Vagina (tissue), 2 donors: Measurements from ENCODE around the gene GBX1. TPM values are rescaled to one million over a fixed set of nuclear protein-coding genes. Genes with fewer than 3 reads are reported as not detected.

Source experiments
- DNase-seq, 2 donors: peaks; one replicate each; pipeline ENCODE4 v3.0.0-alpha.2; 2017; ENCODE audit errors: extremely low spot score in 2 of 2
- H3K27ac ChIP-seq: fragments of 200-600 bp; sonication (generic); one replicate; pipeline ENCODE4 v1.5.1; 2019
- H3K27me3 ChIP-seq: fragments of 200-600 bp; sonication (generic); one replicate; pipeline ENCODE4 v1.5.1; 2019
- H3K36me3 ChIP-seq, 2 donors: fragments of 200-600 bp; sonication (generic); one replicate each; pipeline ENCODE4 v1.5.1; 2017 to 2019
- H3K4me1 ChIP-seq: fragments of 200-600 bp; sonication (generic); one replicate; pipeline ENCODE4 v1.5.1; 2019
- H3K4me3 ChIP-seq, 2 donors: fragments of 200-600 bp; sonication (generic); 1 replicate in 1 of 2; 2 replicates in 1 of 2; pipeline ENCODE4 v1.5.1; 2016 to 2019
- H3K9me3 ChIP-seq: fragments of 200-600 bp; sonication (generic); one replicate; pipeline ENCODE4 v1.5.1; 2019
- CTCF ChIP-seq, 3 experiments: fragments of 450-650 bp in 2 of 3; fragments of 200-600 bp in 1 of 3; sonication (generic) in 1 of 3; IDR thresholded peaks; one replicate each; pipeline ENCODE4 v1.5.1; 2017 to 2019; ENCODE audit warnings: antibody characterized with exemption in 3 of 3, mild to moderate bottlenecking in 2 of 3, moderate library complexity in 2 of 3
- POLR2A ChIP-seq, 2 donors: fragments of 450-650 bp; IDR thresholded peaks; one replicate each; pipeline ENCODE4 v1.6.1; 2017; ENCODE audit warnings: antibody characterized with exemption in 2 of 2, mild to moderate bottlenecking in 2 of 2, moderate library complexity in 2 of 2
- POLR2AphosphoS5 ChIP-seq, 2 donors: sonication (generic); formaldehyde crosslinking; IDR thresholded peaks; one replicate each; pipeline ENCODE4 v1.9.0; 2017; ENCODE audit warnings: antibody characterized with exemption in 2 of 2, mild to moderate bottlenecking in 2 of 2, low read depth in 1 of 2; ENCODE audit not compliant: insufficient read depth in 1 of 2
- intact Hi-C: fragments of 100-400 bp; cut with DNase I; formaldehyde crosslinking; loops from one replicate; pipeline ENCODE4 v1.15.1; 2023
- total RNA-seq: library from RNA; depleted of rRNA; stranded (reverse); fragments of >200 nt; gene quantifications from one replicate; pipeline ENCODE4 v1.2.3, GENCODE V29; 2016

GBX1 gene
- total RNA-seq, 1 donor from 2014 or later, result not detected

DNA sequence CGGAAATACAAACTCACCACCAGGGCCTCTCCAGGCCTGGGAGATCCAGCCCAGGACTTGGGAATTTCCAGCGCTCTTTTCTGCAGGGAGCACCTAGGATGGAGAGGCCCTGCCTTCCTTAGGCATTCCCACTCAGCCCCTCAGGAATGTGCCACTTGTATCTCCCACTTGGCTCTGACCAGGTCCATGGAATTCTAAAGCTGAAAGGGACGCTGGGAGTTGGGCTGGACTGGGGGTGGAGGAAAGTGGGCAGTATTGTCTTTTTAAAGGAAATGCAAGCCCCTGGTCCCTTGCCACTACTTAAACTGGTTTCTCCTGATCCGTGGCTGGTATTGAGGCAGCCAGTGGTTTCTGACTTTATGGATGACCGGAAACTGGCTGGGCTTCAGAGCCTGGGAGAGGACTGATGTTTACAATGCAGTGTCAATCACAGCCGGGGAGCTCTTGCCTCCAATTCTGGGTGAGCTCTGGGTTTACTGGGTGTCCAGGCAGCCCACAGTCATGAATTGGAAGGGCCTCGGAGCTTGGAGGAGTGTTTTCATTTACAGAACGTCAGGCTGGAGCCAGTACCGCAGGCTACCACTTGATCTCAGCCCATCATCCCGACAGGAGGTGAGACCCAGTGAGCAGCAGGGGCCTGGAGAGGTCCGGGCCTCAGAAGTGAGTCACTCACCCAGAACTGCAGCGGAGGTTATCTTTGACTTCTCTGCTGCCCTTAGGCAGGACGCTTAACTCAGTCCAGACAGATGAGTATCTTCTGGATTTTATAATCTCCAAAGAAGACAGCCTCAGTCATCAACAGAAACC lies 53.9 kb downstream of the GBX1 start:
- H3K27ac ChIP-seq, result no peak overlapping the region
- intact Hi-C loops, result no loop called here
- DNase-seq, result no peak
- H3K27me3 ChIP-seq, result no peaks in the 10 kb centered on the region
- peaks cover 57% of the 10 kb centered on the region for H3K4me1 ChIP-seq
- H3K36me3 ChIP-seq, result peaks cover 0 to 5% of the 10 kb centered on the region in 2 donors
- H3K9me3 ChIP-seq, result no peaks in the 10 kb centered on the region
- H3K4me3 ChIP-seq, result peak overlapping the region; percentile 24 to 45
- TF ChIP-seq POLR2A (IDR thresholded peaks at IDR 0.05), result no peak
- TF ChIP-seq CTCF (IDR thresholded peaks at IDR 0.05), result no peak

DNA sequence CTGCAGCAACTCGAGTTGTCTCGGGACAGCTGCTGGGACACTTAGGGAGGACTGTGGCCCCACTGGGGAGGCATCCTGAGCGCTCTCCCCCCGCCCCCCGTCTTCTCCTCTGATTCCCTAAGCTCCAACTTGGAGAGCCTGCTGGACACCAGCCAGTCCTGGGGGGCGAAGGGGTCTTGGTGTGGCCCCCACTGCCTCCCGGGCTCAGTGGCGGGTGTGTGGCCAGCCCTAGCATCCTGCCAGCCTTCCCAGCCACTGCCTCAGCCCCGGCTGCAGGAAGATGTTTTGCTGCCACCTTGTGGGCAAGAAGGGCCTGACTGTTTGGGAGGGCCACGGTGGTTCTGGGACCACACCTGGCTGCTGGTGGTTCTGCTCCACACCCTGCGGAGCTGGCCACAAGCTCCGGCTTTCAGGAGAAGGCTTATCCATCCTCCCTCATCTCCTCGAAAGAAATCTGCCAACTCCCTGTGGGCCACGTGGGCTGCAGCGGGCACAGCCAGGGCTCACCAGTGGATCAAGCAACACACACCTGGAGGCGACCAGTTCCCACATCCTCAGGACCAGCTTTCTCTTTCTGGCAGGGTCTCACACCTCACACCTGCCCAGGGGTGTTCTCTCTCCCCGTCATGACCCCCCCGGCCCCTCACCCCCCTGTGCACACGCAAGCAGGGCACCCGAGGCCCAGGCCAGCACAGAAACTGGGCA lies 56.4 kb downstream of the GBX1 start:
- Histone ChIP-seq H3K27me3 (no peaks in the 10 kb centered on the region), H3K4me3 (peak overlapping the region in 1 of 2 donors; percentile 1), H3K9me3 (no peaks in the 10 kb centered on the region), H3K4me1 (peaks cover 46% of the 10 kb centered on the region), H3K27ac (peak overlapping the region; percentile 79), H3K36me3 (no peaks in the 10 kb centered on the region)
- no peak for DNase-seq
- TF ChIP-seq CTCF (IDR thresholded peaks at IDR 0.05), result peak; percentile 82 to 90 (median 88)
- TF ChIP-seq POLR2AphosphoS5 (IDR thresholded peaks at IDR 0.05; ENCODE audit: insufficient read depth in 1 of 2, low read depth in 1 of 2), result peak in 1 of 2 donors; percentile 50
- no peak for TF ChIP-seq POLR2A (IDR thresholded peaks at IDR 0.05)
- intact Hi-C loops, result no loop called here

GRCh38 chr7:151110236-151110940 lies 57.1 kb downstream of the GBX1 start:
- intact Hi-C loops, result no loop called here
- DNase-seq, result no peak

More at GRCh38 chr7:151110236-151110940, 57.1 kb downstream of the GBX1 start:
- Histone ChIP-seq H3K27ac (peak overlapping the region; percentile 79), H3K36me3 (no peaks in the 10 kb centered on the region), H3K9me3 (no peaks in the 10 kb centered on the region), H3K27me3 (no peaks in the 10 kb centered on the region), H3K4me1 (peaks cover 41% of the 10 kb centered on the region), H3K4me3 (peak overlapping the region in 1 of 2 donors; percentile 1)
- TF ChIP-seq POLR2AphosphoS5 (IDR thresholded peaks at IDR 0.05; ENCODE audit: insufficient read depth in 1 of 2, low read depth in 1 of 2) (no peak), CTCF (IDR thresholded peaks at IDR 0.05) (no peak), POLR2A (IDR thresholded peaks at IDR 0.05) (no peak)
